H1 (cell line): ENCODE results near the gene HIP1. TPM values are rescaled to one million over a fixed set of nuclear protein-coding genes. Genes with fewer than 3 reads are reported as not detected.
"Not testable (repeated sequence)": the region's sequence is repeated elsewhere in the genome, so short reads cannot be mapped to it uniquely, and the experiment has no call there.

Source experiments
- CTCF ChIA-PET: fragments of 300-600 bp; sonication (Branson Sonifier 250); formaldehyde crosslinking; loops from one replicate; lab custom pipeline; 2021; ENCODE audit not compliant: partially characterized antibody; lab: Charles Lee
- POLR2A ChIA-PET: fragments of 300-600 bp; sonication (Branson Sonifier 250); formaldehyde crosslinking; loops from one replicate; lab custom pipeline; 2021; ENCODE audit warnings: inconsistent platforms; ENCODE audit not compliant: partially characterized antibody; lab: Charles Lee
- DNase-seq, 2 experiments: peaks; one replicate each; pipeline versions ENCODE4 v3.0.0 to v3.0.0-alpha.2; 2010 to 2022; ENCODE audit warnings: low spot score in 2 of 2, low read depth in 1 of 2, mixed read lengths in 1 of 2
- FAIRE-seq: peaks from 2 replicates; lab custom pipeline; 2011; peaks lifted over from hg19 to GRCh38; lab: Jason Lieb, UNC
- H2AFZ ChIP-seq: 2 replicates; pipeline ENCODE4 v1.8.1; 2012; ENCODE audit warnings: low read length, inconsistent platforms
- H2AK5ac ChIP-seq: 2 replicates; pipeline ENCODE4 v1.6.1; 2013; ENCODE audit warnings: low read depth, low read length
- H2BK120ac ChIP-seq: replicated peaks from 2 replicates; pipeline ENCODE3; 2013; ENCODE audit warnings: low read depth, low read length, inconsistent platforms
- H2BK12ac ChIP-seq: 2 replicates; pipeline ENCODE4 v1.6.1; 2013; ENCODE audit warnings: low read depth, low read length
- H2BK15ac ChIP-seq: 2 replicates; pipeline ENCODE4 v1.6.1; 2013; ENCODE audit warnings: low read length
- H2BK20ac ChIP-seq: 2 replicates; pipeline ENCODE4 v1.6.1; 2013; ENCODE audit warnings: low read length
- H2BK5ac ChIP-seq: 2 replicates; pipeline ENCODE4 v1.6.1; 2013; ENCODE audit warnings: low read depth, low read length
- H3K14ac ChIP-seq: 2 replicates; pipeline ENCODE4 v1.6.1; 2013; ENCODE audit warnings: inconsistent platforms; ENCODE audit not compliant: insufficient read length
- H3K18ac ChIP-seq: 2 replicates; pipeline ENCODE4 v1.6.1; 2013; ENCODE audit warnings: low read length; ENCODE audit errors: extremely low read depth
- H3K23ac ChIP-seq: 2 replicates; pipeline ENCODE4 v1.6.1; 2013; ENCODE audit warnings: inconsistent platforms; ENCODE audit not compliant: insufficient read length
- H3K23me2 ChIP-seq: 2 replicates; pipeline ENCODE4 v1.6.1; 2013; ENCODE audit warnings: low read depth, low read length
- H3K27ac ChIP-seq: 2 replicates; pipeline ENCODE4 v1.6.1; 2011; ENCODE audit warnings: low read depth, low read length, inconsistent platforms
- H3K27me3 ChIP-seq, 4 experiments: replicated peaks in 1 of 4; 1 replicate in 1 of 4; 2 replicates in 3 of 4; pipeline versions ENCODE4 v1.6.1 to v1.8.1; 2011 to 2013; ENCODE audit warnings: low read length in 3 of 4, mild to moderate bottlenecking in 3 of 4, inconsistent platforms in 2 of 4, mixed read lengths in 2 of 4, moderate library complexity in 1 of 4; ENCODE audit not compliant: control insufficient read depth in 3 of 4, insufficient read depth in 3 of 4; ENCODE audit errors: extremely low read depth in 1 of 4
- H3K36me3 ChIP-seq, 4 experiments: 2 replicates each; pipeline versions ENCODE4 v1.6.1 to v1.8.1; 2011 to 2013; ENCODE audit warnings: mild to moderate bottlenecking in 4 of 4, low read length in 3 of 4, moderate library complexity in 2 of 4, control low read depth in 1 of 4, inconsistent platforms in 1 of 4; ENCODE audit not compliant: insufficient read depth in 4 of 4, control insufficient read depth in 2 of 4
- H3K4ac ChIP-seq: replicated peaks from 2 replicates; pipeline ENCODE3; 2013; ENCODE audit warnings: low read length, low read depth, mixed read lengths, inconsistent platforms; ENCODE audit not compliant: insufficient read length
- H3K4me1 ChIP-seq, 4 experiments: replicated peaks in 1 of 4; 1 replicate in 1 of 4; 2 replicates in 3 of 4; pipeline versions ENCODE4 v1.6.1 to v1.8.1; 2011 to 2013; ENCODE audit warnings: low read length in 3 of 4, inconsistent platforms in 2 of 4, mixed read lengths in 1 of 4; ENCODE audit not compliant: insufficient read depth in 4 of 4, control insufficient read depth in 3 of 4
- H3K4me2 ChIP-seq, 2 experiments: 2 replicates each; pipeline versions ENCODE4 v1.6.1 to v1.8.1; 2011 to 2013; ENCODE audit warnings: low read depth in 2 of 2, low read length in 2 of 2, control low read depth in 1 of 2, inconsistent platforms in 1 of 2, mild to moderate bottlenecking in 1 of 2; ENCODE audit not compliant: insufficient read depth in 1 of 2
- H3K4me3 ChIP-seq, 4 experiments: fragments of 200-600, 300-600 bp in 1 of 4; sonication (generic), shearing (Covaris generic), sonication (Bioruptor Twin) in 1 of 4; 2 replicates each; pipeline versions ENCODE4 v1.5.1 to v1.8.1; 2011 to 2016; ENCODE audit warnings: low read length in 4 of 4, low read depth in 3 of 4, control low read depth in 2 of 4, inconsistent platforms in 2 of 4, mild to moderate bottlenecking in 2 of 4, mixed read lengths in 1 of 4, moderate library complexity in 1 of 4; ENCODE audit not compliant: insufficient read depth in 2 of 4; ENCODE audit errors: extremely low read depth in 1 of 4
- H3K56ac ChIP-seq: replicated peaks from 2 replicates; pipeline ENCODE3; 2013; ENCODE audit warnings: low read depth, mild to moderate bottlenecking, mixed read lengths, low read length, inconsistent platforms; ENCODE audit not compliant: insufficient read length
- H3K79me1 ChIP-seq: 2 replicates; pipeline ENCODE4 v1.6.1; 2013; ENCODE audit warnings: low read depth, low read length, control low read depth
- H3K79me2 ChIP-seq, 2 experiments: 2 replicates each; pipeline versions ENCODE4 v1.6.1 to v1.8.1; 2012 to 2013; ENCODE audit warnings: low read length in 2 of 2, mild to moderate bottlenecking in 2 of 2, inconsistent platforms in 1 of 2; ENCODE audit not compliant: insufficient read depth in 2 of 2, control insufficient read depth in 1 of 2
- H3K9ac ChIP-seq, 4 experiments: replicated peaks in 1 of 4; 1 replicate in 1 of 4; 2 replicates in 3 of 4; pipeline versions ENCODE4 v1.6.1 to v1.8.1; 2011 to 2013; ENCODE audit warnings: low read depth in 3 of 4, low read length in 3 of 4, control low read depth in 2 of 4, mild to moderate bottlenecking in 2 of 4, moderate library complexity in 2 of 4, inconsistent platforms in 1 of 4; ENCODE audit errors: extremely low read depth in 1 of 4
- H3K9me3 ChIP-seq, 2 experiments: 2 replicates each; pipeline versions ENCODE4 v1.6.1 to v1.8.1; 2012 to 2013; ENCODE audit warnings: mild to moderate bottlenecking in 2 of 2, moderate library complexity in 2 of 2, control low read depth in 1 of 2, inconsistent platforms in 1 of 2, low read depth in 1 of 2, low read length in 1 of 2, mixed read lengths in 1 of 2; ENCODE audit not compliant: insufficient read depth in 2 of 2
- H4K20me1 ChIP-seq, 2 experiments: replicated peaks in 1 of 2; 2 replicates each; pipeline versions ENCODE3 to v1.8.1; 2011 to 2013; ENCODE audit warnings: inconsistent platforms in 2 of 2, low read length in 2 of 2, mild to moderate bottlenecking in 1 of 2; ENCODE audit not compliant: insufficient read depth in 2 of 2, control insufficient read depth in 1 of 2
- H4K5ac ChIP-seq: 2 replicates; pipeline ENCODE4 v1.6.1; 2013; ENCODE audit warnings: low read length, low read depth, mixed read lengths, inconsistent platforms; ENCODE audit not compliant: insufficient read length
- H4K8ac ChIP-seq: 2 replicates; pipeline ENCODE4 v1.8.0; 2013; ENCODE audit warnings: mild to moderate bottlenecking, moderate library complexity, low read length, inconsistent platforms; ENCODE audit not compliant: insufficient read depth; ENCODE audit errors: extremely low read depth
- H4K91ac ChIP-seq: replicated peaks from 2 replicates; pipeline ENCODE3; 2013; ENCODE audit warnings: low read length, mixed read lengths, inconsistent platforms; ENCODE audit not compliant: insufficient read length
- WGBS, 2 experiments: shearing (Covaris generic) in 1 of 2; methylation state at CpG; one replicate each; pipeline versions ENCODE4 v1.1.6 to v1.1.7; 2013 to 2015; ENCODE audit warnings: low lambda C conversion rate in 2 of 2, mixed read lengths in 2 of 2, inconsistent platforms in 1 of 2, low coverage in 1 of 2, missing lambda C conversion rate in 1 of 2; ENCODE audit not compliant: insufficient replicate concordance in 2 of 2, insufficient coverage in 1 of 2, insufficient read length in 1 of 2; ENCODE audit errors: extremely low coverage in 1 of 2, missing lambda C conversion rate in 1 of 2; 5-methylcytosine and 5-hydroxymethylcytosine counted together
- polyA plus RNA-seq, 7 experiments: library from polyadenylated mRNA; depleted of rRNA in 3 of 7; stranded (reverse) in 5 of 7; unstranded in 2 of 7; fragments of >200 nt in 5 of 7; fragments of 200-250 nt in 2 of 7; gene quantifications; 1 replicate in 5 of 7; 2 replicates in 1 of 7; 4 replicates in 1 of 7; pipeline versions ENCODE4 v1.2.1 to v1.2.3, GENCODE V29; 2011 to 2013; ENCODE audit warnings: missing spikeins in 2 of 7, mixed read lengths in 2 of 7
- total RNA-seq: library from RNA; stranded (reverse); fragmentation: NEBNext Ultra II Directional; extraction: Animal tissue kit (Norgen Biotek cat#: 25700); gene quantifications from 2 replicates; pipeline ENCODE4 v1.2.1, GENCODE V29; 2021

The HIP1 gene
- total and polyA plus RNA-seq, 2 of the 8 experiments (the other 6 are each of a cell fraction or from before 2014, with no cell fraction given): 51.8 to 108 TPM

DNA sequence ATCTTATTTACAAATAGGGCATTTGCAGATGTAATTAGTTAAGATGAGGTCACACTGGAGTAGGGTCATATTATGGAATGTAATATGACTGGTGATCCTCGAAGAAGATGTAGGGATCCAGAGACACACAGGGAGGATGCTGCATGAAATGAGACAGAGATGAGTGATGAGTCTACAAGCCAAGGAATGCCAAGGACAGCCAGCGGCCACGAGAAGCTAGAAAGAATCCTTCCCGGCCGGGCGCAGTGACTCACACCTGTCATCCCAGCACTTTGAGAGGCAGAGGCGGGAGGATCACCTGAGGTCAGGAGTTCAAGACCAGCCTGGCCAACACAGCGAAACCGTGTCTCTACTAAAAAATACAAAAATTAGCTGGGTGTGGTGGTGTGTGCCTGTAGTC lies 135.9 kb downstream of the HIP1 start:
- H2BK15ac ChIP-seq, H3K79me1 ChIP-seq, H3K27ac ChIP-seq, H3K4ac ChIP-seq, H2AFZ ChIP-seq, H3K27me3 ChIP-seq, H3K23me2 ChIP-seq, H4K20me1 ChIP-seq, H3K23ac ChIP-seq, H3K36me3 ChIP-seq, H3K18ac ChIP-seq, H4K5ac ChIP-seq, H4K91ac ChIP-seq, H3K14ac ChIP-seq, H2BK120ac ChIP-seq, H2BK12ac ChIP-seq, H3K56ac ChIP-seq, H3K4me2 ChIP-seq, H2BK20ac ChIP-seq, H2AK5ac ChIP-seq, H3K9ac ChIP-seq, H4K8ac ChIP-seq, H2BK5ac ChIP-seq, H3K4me3 ChIP-seq, FAIRE-seq, DNase-seq, H3K9me3 ChIP-seq: not testable (repeated sequence)
- POLR2A ChIA-PET: interaction anchor here (0.7 to 2.0 kb wide), 7 partner anchors 10 to 116 kb away, joined by 3 to 5 read pairs (median 4); partner anchors contain the start of gene POM121C
- Histone ChIP-seq H3K79me2 (peaks cover 0 to 10% of the 10 kb centered on the region in 2 experiments; a peak in 2 of 4 replicates), H3K4me1 (peaks cover 3 to 18% (median 8%) of the 10 kb centered on the region in 4 experiments)
- 94% methylated on average over 9 of the region's 9 CpGs; no CpG with 5 or more reads in 1 of the 2 experiments for WGBS, 2 experiments
- CTCF ChIA-PET: interaction anchor here (0.6 to 1.5 kb wide), 5 partner anchors 10 to 154 kb away, joined by 3 to 4 read pairs (median 3); no protein-coding TSS in a partner anchor
